ENCODE results near the gene GALNT10. TPM values are rescaled to one million over a fixed set of nuclear protein-coding genes. Genes with fewer than 3 reads are reported as not detected.

GALNT10 gene
- total and polyA plus RNA-seq, 10 of the 15 experiments (the other 5 are each of a cell fraction or from before 2014, with no cell fraction given) = 3.9 to 35.4 (median 15.5) TPM

GRCh38 chr5:154244476-154244875, 53.9 kb downstream of the GALNT10 start:
- Histone ChIP-seq H3K36me3 (ENCODE audit: control insufficient read depth in 2 of 2, insufficient read depth in 2 of 2, low read length in 1 of 2) (no peaks in the 10 kb centered on the region), H3K27ac (ENCODE audit: control insufficient read depth, insufficient read depth) (peak overlapping the region; percentile 6; the same call in 1 of the 2 replicates), H3K27me3 (replicated peaks in 1 of 2; ENCODE audit: control insufficient read depth in 2 of 2, insufficient read depth in 2 of 2, low read length in 1 of 2) (no peaks in the 10 kb centered on the region), H2AFZ (ENCODE audit: control insufficient read depth, low read depth, low read length) (no peak overlapping the region; the same call in 1 of the 2 replicates), H3K4me1 (ENCODE audit: control insufficient read depth, insufficient read depth, low read length) (peaks cover 24% of the 10 kb centered on the region), H3K79me2 (ENCODE audit: control insufficient read depth, insufficient read depth, low read length) (peaks cover 8% of the 10 kb centered on the region; the same call in 1 of the 2 replicates), H3K4me2 (ENCODE audit: control insufficient read depth, insufficient read depth) (no peak overlapping the region), H3K9me3 (replicated peaks; ENCODE audit: control insufficient read depth, insufficient read depth, low read length) (peaks cover 9% of the 10 kb centered on the region; the same call in 1 of the 3 replicates), H4K20me1 (ENCODE audit: control insufficient read depth, insufficient read depth) (no peaks in the 10 kb centered on the region), H3K4me3 (no peak overlapping the region), H3K9ac (ENCODE audit: control insufficient read depth, insufficient read depth, low read length) (no peak overlapping the region)
- no TSS peak for BruUV-seq (replicated peaks)
- FAIRE-seq (no peak), ATAC-seq (peak; percentile 20; the same call in 1 of the 3 replicates), DNase-seq (ENCODE audit: low read depth, low spot score) (no peak)
- CTCF ChIA-PET = interaction anchor here (1.3 to 1.7 kb wide), 3 partner anchors 8 to 172 kb away, joined by 3 to 5 read pairs (median 5); no protein-coding TSS in a partner anchor
- SMC1A ChIA-PET (ENCODE audit: uncharacterized antibody, unreplicated experiment) = interaction anchor here (0.9 to 11.2 kb wide), 4 partner anchors 7 to 53 kb away, joined by 4 to 97 read pairs (median 6); partner anchors contain the start of gene GALNT10
- in situ Hi-C loops (cut with MboI) = no loop called here
- intact Hi-C loops (cut with micrococcal nuclease; ENCODE audit: unreplicated experiment) = no loop called here
- RAD21 ChIA-PET (ENCODE audit: unreplicated experiment) = interaction anchor here (3.5 kb wide), 1 partner anchor 141 kb away, joined by 13 read pairs; no protein-coding TSS in a partner anchor
- TF ChIP-seq NR2C2 (IDR thresholded peaks at IDR 0.05; ENCODE audit: borderline replicate concordance, control insufficient read depth, insufficient read length, low read depth) = no peak
- TF ChIP-seq SMAD1 (IDR thresholded peaks at IDR 0.05; ENCODE audit: low read depth, partially characterized antibody) = no peak
- TF ChIP-seq TAF1 (IDR thresholded peaks at IDR 0.05; ENCODE audit: borderline replicate concordance, low read depth, low read length) = no peak
- peak; percentile 91 for TF ChIP-seq CBX5 (IDR thresholded peaks at IDR 0.05; ENCODE audit: low read depth)
- peak in 1 of 2 experiments; percentile 43; a peak in 1 of 4 replicates for TF ChIP-seq BHLHE40 (IDR thresholded peaks at IDR 0.05; ENCODE audit: borderline replicate concordance in 1 of 2, low read depth in 2 of 2, low read length in 1 of 2)
- TF ChIP-seq, protein P1, sequence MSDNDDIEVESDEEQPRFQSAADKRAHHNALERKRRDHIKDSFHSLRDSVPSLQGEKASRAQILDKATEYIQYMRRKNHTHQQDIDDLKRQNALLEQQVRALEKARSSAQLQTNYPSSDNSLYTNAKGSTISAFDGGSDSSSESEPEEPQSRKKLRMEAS (IDR thresholded peaks at IDR 0.05; ENCODE audit: low read depth, low read length) = no peak
- TF ChIP-seq YY1 (IDR thresholded peaks at IDR 0.05; ENCODE audit: low read depth, low read length) = 0 out of 2 replicates have a peak, but pooled peaks have one; percentile 23
- POLR2A ChIA-PET = no interaction called here
- 33% methylated on average over 3 of the region's 3 CpGs for WGBS (ENCODE audit: insufficient coverage, insufficient replicate concordance, low lambda C conversion rate, missing lambda C conversion rate)
